ENCODE measurements around the gene PTMA. TPM values are rescaled to one million over a fixed set of nuclear protein-coding genes. Genes with fewer than 3 reads are reported as not detected.

The PTMA gene
- total RNA-seq, 1 experiment from 2014 or later = 1,390 TPM

DNA sequence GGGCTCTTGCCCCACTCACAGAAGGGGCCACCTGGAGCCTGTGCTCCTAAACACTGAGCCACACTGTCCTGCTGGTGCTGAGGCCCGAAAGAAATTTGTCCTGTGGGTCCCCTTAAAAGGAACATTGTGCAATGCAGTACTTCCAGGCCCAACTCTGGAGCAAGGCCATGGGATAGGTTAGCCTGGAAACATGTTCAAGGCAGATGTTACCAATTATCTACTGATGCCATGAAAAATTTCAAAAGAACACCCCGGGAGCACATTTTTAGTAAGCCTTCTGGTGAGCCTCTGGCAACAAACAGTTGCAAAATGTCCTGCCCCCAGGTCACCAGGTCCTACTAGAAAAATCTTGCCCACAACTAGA lies 12.3 kb upstream of the PTMA start:
- intact Hi-C loops (cut with micrococcal nuclease; ENCODE audit: unreplicated experiment) (no loop called here), in situ Hi-C loops (cut with HindIII; ENCODE audit: low pct_unique_long_range_greater_than_20kb, low sequenced_read_pairs) (no loop called here)
- Histone ChIP-seq H3K4me3 (ENCODE audit: low read depth in 2 of 2, low read length in 2 of 2) (no peak overlapping the region), H3K27ac (ENCODE audit: low read length) (no peak overlapping the region), H3K9me3 (ENCODE audit: control insufficient read depth, insufficient read depth, low read depth, low read length) (no peaks in the 10 kb centered on the region), H3K36me3 (ENCODE audit: control insufficient read depth, insufficient read depth, low read length) (no peaks in the 10 kb centered on the region), H3K27me3 (ENCODE audit: control insufficient read depth, insufficient read depth, low read length) (no peaks in the 10 kb centered on the region), H3K4me1 (ENCODE audit: control insufficient read depth, insufficient read depth, low read length) (no peaks in the 10 kb centered on the region)
- DNase-seq (ENCODE audit: low read depth, low spot score) = no peak
- BruUV-seq (replicated peaks) = no TSS peak
- ChIA-PET POLR2A (no interaction called here), CTCF (interaction anchor here (1.2 kb wide), 1 partner anchor 18 kb away, joined by 4 read pairs; no protein-coding TSS in a partner anchor)
- ATAC-seq = no peak
- TF ChIP-seq TCF7L2 (IDR thresholded peaks at IDR 0.05; ENCODE audit: low read depth, low read length) (no peak), SIN3A (IDR thresholded peaks at IDR 0.05; ENCODE audit: borderline replicate concordance, insufficient read depth, low read depth, low read length) (no peak), POLR2AphosphoS5 (IDR thresholded peaks at IDR 0.05; ENCODE audit: low read depth, low read length) (no peak)
- TF ChIP-seq, protein P1, sequence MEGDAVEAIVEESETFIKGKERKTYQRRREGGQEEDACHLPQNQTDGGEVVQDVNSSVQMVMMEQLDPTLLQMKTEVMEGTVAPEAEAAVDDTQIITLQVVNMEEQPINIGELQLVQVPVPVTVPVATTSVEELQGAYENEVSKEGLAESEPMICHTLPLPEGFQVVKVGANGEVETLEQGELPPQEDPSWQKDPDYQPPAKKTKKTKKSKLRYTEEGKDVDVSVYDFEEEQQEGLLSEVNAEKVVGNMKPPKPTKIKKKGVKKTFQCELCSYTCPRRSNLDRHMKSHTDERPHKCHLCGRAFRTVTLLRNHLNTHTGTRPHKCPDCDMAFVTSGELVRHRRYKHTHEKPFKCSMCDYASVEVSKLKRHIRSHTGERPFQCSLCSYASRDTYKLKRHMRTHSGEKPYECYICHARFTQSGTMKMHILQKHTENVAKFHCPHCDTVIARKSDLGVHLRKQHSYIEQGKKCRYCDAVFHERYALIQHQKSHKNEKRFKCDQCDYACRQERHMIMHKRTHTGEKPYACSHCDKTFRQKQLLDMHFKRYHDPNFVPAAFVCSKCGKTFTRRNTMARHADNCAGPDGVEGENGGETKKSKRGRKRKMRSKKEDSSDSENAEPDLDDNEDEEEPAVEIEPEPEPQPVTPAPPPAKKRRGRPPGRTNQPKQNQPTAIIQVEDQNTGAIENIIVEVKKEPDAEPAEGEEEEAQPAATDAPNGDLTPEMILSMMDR (IDR thresholded peaks at IDR 0.05) = no peak
- TF ChIP-seq, protein P2, sequence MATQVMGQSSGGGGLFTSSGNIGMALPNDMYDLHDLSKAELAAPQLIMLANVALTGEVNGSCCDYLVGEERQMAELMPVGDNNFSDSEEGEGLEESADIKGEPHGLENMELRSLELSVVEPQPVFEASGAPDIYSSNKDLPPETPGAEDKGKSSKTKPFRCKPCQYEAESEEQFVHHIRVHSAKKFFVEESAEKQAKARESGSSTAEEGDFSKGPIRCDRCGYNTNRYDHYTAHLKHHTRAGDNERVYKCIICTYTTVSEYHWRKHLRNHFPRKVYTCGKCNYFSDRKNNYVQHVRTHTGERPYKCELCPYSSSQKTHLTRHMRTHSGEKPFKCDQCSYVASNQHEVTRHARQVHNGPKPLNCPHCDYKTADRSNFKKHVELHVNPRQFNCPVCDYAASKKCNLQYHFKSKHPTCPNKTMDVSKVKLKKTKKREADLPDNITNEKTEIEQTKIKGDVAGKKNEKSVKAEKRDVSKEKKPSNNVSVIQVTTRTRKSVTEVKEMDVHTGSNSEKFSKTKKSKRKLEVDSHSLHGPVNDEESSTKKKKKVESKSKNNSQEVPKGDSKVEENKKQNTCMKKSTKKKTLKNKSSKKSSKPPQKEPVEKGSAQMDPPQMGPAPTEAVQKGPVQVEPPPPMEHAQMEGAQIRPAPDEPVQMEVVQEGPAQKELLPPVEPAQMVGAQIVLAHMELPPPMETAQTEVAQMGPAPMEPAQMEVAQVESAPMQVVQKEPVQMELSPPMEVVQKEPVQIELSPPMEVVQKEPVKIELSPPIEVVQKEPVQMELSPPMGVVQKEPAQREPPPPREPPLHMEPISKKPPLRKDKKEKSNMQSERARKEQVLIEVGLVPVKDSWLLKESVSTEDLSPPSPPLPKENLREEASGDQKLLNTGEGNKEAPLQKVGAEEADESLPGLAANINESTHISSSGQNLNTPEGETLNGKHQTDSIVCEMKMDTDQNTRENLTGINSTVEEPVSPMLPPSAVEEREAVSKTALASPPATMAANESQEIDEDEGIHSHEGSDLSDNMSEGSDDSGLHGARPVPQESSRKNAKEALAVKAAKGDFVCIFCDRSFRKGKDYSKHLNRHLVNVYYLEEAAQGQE (IDR thresholded peaks at IDR 0.05; ENCODE audit: insufficient read depth in 1 of 2, low read depth in 2 of 2, low read length in 1 of 2) = no peak

DNA sequence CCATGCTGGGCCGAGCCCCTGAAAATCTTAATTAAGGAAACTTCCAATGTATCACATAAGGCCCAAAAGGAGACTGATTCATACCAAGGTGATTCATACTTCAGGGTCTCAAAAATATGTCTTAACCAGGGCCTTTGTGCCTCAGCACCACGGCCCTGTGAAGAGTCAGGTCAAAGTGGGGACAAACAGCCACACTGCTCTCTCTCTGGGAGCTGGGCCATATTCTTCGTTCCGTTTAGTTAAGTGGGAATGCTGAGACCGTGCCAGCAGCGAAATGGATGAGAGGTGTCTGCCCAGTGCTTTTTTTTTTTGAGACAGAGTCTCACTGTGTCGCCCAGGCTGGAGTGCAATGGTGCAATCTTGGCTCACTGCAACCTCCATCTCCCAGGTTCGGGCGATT lies 9.3 kb upstream of the PTMA start:
- BruUV-seq (replicated peaks) = no TSS peak
- no peaks in the 10 kb centered on the region for H3K9me3 ChIP-seq (ENCODE audit: control insufficient read depth, insufficient read depth, low read depth, low read length)
- POLR2A ChIA-PET = no interaction called here
- no peak for DNase-seq (ENCODE audit: low read depth, low spot score)
- H3K36me3 ChIP-seq (ENCODE audit: control insufficient read depth, insufficient read depth, low read length) = no peaks in the 10 kb centered on the region
- no peak overlapping the region for H3K4me3 ChIP-seq (ENCODE audit: low read depth in 2 of 2, low read length in 2 of 2)
- no peak for ATAC-seq
- intact Hi-C loops (cut with micrococcal nuclease; ENCODE audit: unreplicated experiment) (no loop called here), in situ Hi-C loops (cut with HindIII; ENCODE audit: low pct_unique_long_range_greater_than_20kb, low sequenced_read_pairs) (no loop called here)
- no peaks in the 10 kb centered on the region for H3K4me1 ChIP-seq (ENCODE audit: control insufficient read depth, insufficient read depth, low read length)
- no peak for TF ChIP-seq TCF7L2 (IDR thresholded peaks at IDR 0.05; ENCODE audit: low read depth, low read length)
- TF ChIP-seq, protein P1 (IDR thresholded peaks at IDR 0.05) = no peak
- TF ChIP-seq POLR2AphosphoS5 (IDR thresholded peaks at IDR 0.05; ENCODE audit: low read depth, low read length) = no peak
- TF ChIP-seq, protein P2 (IDR thresholded peaks at IDR 0.05; ENCODE audit: insufficient read depth in 1 of 2, low read depth in 2 of 2, low read length in 1 of 2) = no peak
- no peak for TF ChIP-seq SIN3A (IDR thresholded peaks at IDR 0.05; ENCODE audit: borderline replicate concordance, insufficient read depth, low read depth, low read length)
- H3K27ac ChIP-seq (ENCODE audit: low read length) = no peak overlapping the region
- CTCF ChIA-PET = interaction anchor here (0.7 kb wide), 1 partner anchor 739 kb away, joined by 22 read pairs; no protein-coding TSS in a partner anchor
- H3K27me3 ChIP-seq (ENCODE audit: control insufficient read depth, insufficient read depth, low read length) = no peaks in the 10 kb centered on the region

Data from Panc1 (cell line).